ENCODE measurements around the gene RAD51AP1.

DNA sequence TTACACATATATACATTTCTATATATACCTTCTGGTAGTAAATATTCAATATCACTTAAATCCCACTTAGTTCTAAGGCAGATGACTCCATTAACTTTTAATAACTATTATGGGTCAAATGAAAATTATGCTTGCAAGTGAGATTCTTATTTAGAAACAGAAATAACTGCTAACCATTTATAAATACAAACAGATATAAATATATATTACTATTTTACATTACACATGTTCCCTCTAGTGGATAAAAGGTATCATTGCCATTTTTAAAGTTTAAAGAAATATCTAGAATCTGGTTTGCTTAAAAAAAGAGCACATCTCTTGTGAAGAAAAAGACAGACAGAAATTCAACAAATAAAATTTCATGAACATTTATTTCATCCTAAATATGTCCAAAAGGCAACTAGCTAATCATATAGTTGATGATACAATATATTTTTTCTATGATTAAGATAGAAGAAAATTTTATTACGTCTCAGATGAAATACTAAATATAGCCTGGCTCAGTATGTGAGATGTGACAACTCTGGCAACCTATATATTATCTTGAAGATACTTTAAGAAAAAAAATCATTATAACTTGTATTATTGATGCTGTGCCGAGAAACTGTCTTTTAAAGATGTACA, 11.7 kb upstream of the RAD51AP1 start:
- TF ChIP-seq CTCF (IDR thresholded peaks at IDR 0.05; ENCODE audit: low read length) (peak; percentile 40), EZH2 (optimal IDR thresholded peaks at IDR 0.05; ENCODE audit: low read depth, low read length) (no peak), EZH2phosphoT487 (IDR thresholded peaks at IDR 0.05; ENCODE audit: low read length) (no peak)
